ENCODE data around the gene ITFG2.

ITFG2 gene

GRCh38 chr12:2797721-2798418 is 14.6 kb upstream of the ITFG2 start:
- DNase-seq = no peak
- Histone ChIP-seq H3K9me3 (no peaks in the 10 kb centered on the region), H3K27me3 (no peaks in the 10 kb centered on the region), H3K36me3 (peaks cover 45 to 59% (median 57%) of the 10 kb centered on the region in 3 donors), H3K4me1 (peaks cover 0 to 41% (median 19%) of the 10 kb centered on the region in 4 donors), H3K27ac (no peak overlapping the region), H3K4me3 (no peak overlapping the region)
- intact Hi-C loops (cut with DNase I; ENCODE audit: low total_unique reads) = no loop called here
- no peak for TF ChIP-seq CTCF (IDR thresholded peaks at IDR 0.05)

- intact Hi-C loops (cut with DNase I; ENCODE audit: low total_unique reads) = no loop called here
- peak in 1 of 2 donors; percentile 35 for DNase-seq
- H3K4me1 ChIP-seq = peaks cover 0 to 59% (median 33%) of the 10 kb centered on the region in 4 donors
Measured at GRCh38 chr12:2800046-2800570, 12.4 kb upstream of the ITFG2 start.

GRCh38 chr12:2801044-2801783 is 11.3 kb upstream of the ITFG2 start:
- peaks cover 50 to 85% (median 68%) of the 10 kb centered on the region in 3 donors for H3K36me3 ChIP-seq
- peak overlapping the region; percentile 2 to 27 for H3K27ac ChIP-seq
- H3K4me3 ChIP-seq = no peak overlapping the region
- no peaks in the 10 kb centered on the region for H3K9me3 ChIP-seq
- TF ChIP-seq CTCF (IDR thresholded peaks at IDR 0.05) = no peak
- peak in 1 of 2 donors; percentile 62 for DNase-seq
- peaks cover 0 to 61% (median 38%) of the 10 kb centered on the region in 4 donors for H3K4me1 ChIP-seq
- intact Hi-C loops (cut with DNase I; ENCODE audit: low total_unique reads) = no loop called here
- H3K27me3 ChIP-seq = no peaks in the 10 kb centered on the region

More at GRCh38 chr12:2800046-2800570, 12.4 kb upstream of the ITFG2 start:
- Histone ChIP-seq H3K27ac (no peak overlapping the region), H3K9me3 (no peaks in the 10 kb centered on the region), H3K27me3 (no peaks in the 10 kb centered on the region), H3K4me3 (no peak overlapping the region), H3K36me3 (peaks cover 50 to 82% (median 68%) of the 10 kb centered on the region in 3 donors)
- no peak for TF ChIP-seq CTCF (IDR thresholded peaks at IDR 0.05)

GRCh38 chr12:2803635-2804392 is 8.7 kb upstream of the ITFG2 start:
- Histone ChIP-seq H3K9me3 (no peaks in the 10 kb centered on the region), H3K27me3 (no peaks in the 10 kb centered on the region), H3K4me3 (no peak overlapping the region), H3K36me3 (peaks cover 36 to 66% (median 52%) of the 10 kb centered on the region in 3 donors), H3K4me1 (peaks cover 0 to 42% (median 26%) of the 10 kb centered on the region in 4 donors), H3K27ac (peak overlapping the region; percentile 47 to 56)
- peak in 1 of 2 donors; percentile 35 for DNase-seq
- TF ChIP-seq CTCF (IDR thresholded peaks at IDR 0.05) = no peak
- intact Hi-C loops (cut with DNase I; ENCODE audit: low total_unique reads) = no loop called here

GRCh38 chr12:2804393-2805142 is 7.9 kb upstream of the ITFG2 start:
- Histone ChIP-seq H3K9me3 (no peaks in the 10 kb centered on the region), H3K27me3 (no peaks in the 10 kb centered on the region), H3K27ac (peak overlapping the region; percentile 47 to 56), H3K4me3 (no peak overlapping the region), H3K4me1 (peaks cover 0 to 42% (median 26%) of the 10 kb centered on the region in 4 donors), H3K36me3 (peaks cover 30 to 58% (median 44%) of the 10 kb centered on the region in 3 donors)
- no peak for TF ChIP-seq CTCF (IDR thresholded peaks at IDR 0.05)
- peak; percentile 55 to 85 for DNase-seq
- intact Hi-C loops (cut with DNase I; ENCODE audit: low total_unique reads) = no loop called here
